Psoas muscle (tissue), 8 donors: Measurements from ENCODE around the gene TBC1D1. TPM values are rescaled to one million over a fixed set of nuclear protein-coding genes. Genes with fewer than 3 reads are reported as not detected.
A peak's percentile ranks its signal among the peaks of the same experiment; 100 is the strongest.

Source experiments
- ATAC-seq, 4 donors: fragments of 200-7000 bp; cut with Tn5 transposase; one replicate each; pipeline ENCODE4 v1.9.1; 2020; ENCODE audit warnings: moderate library complexity in 3 of 4, mild to moderate bottlenecking in 2 of 4
- DNase-seq, 2 donors: peaks; one replicate each; pipeline ENCODE4 v3.0.0-alpha.2; 2020
- H3K27ac ChIP-seq: fragments of 200-600 bp; one replicate; pipeline ENCODE4 v1.8.0; 2022
- H3K27me3 ChIP-seq, 3 donors: fragments of 200-600 bp in 1 of 3; one replicate each; pipeline versions ENCODE4 v1.6.1 to v1.8.0; 2013 to 2022; ENCODE audit warnings: low read length in 2 of 3, mild to moderate bottlenecking in 2 of 3, moderate library complexity in 1 of 3; ENCODE audit not compliant: insufficient read depth in 3 of 3
- H3K36me3 ChIP-seq, 2 donors: fragments of 200-600 bp in 1 of 2; one replicate each; pipeline versions ENCODE4 v1.6.1 to v1.8.0; 2013 to 2022; ENCODE audit warnings: low read depth in 1 of 2, mild to moderate bottlenecking in 1 of 2, moderate library complexity in 1 of 2; ENCODE audit not compliant: insufficient read depth in 1 of 2
- H3K4me1 ChIP-seq: fragments of 200-600 bp; one replicate; pipeline ENCODE4 v1.8.0; 2022
- H3K4me3 ChIP-seq: fragments of 200-600 bp; one replicate; pipeline ENCODE4 v1.8.0; 2022; ENCODE audit warnings: mild to moderate bottlenecking
- H3K9me3 ChIP-seq: fragments of 200-600 bp; one replicate; pipeline ENCODE4 v1.8.0; 2022
- WGBS, 3 donors: extraction: QIAGEN DNeasy Blood & Tissue Kit; methylation state at CpG; one replicate each; pipeline versions ENCODE4 v1.1.6 to v1.1.7; 2013; 5-methylcytosine and 5-hydroxymethylcytosine counted together
- intact Hi-C, 2 donors: fragments of 100-400 bp; cut with DNase I; formaldehyde crosslinking; loops; one replicate each; pipeline versions ENCODE4 v1.11.0 to v1.14.2; 2022
- polyA plus RNA-seq, 3 donors: library from polyadenylated mRNA; stranded (reverse); fragments of 200-250 nt; gene quantifications; one replicate each; pipeline ENCODE4 v1.2.3, GENCODE V29; 2013
- total RNA-seq, 4 donors: library from RNA; stranded (reverse); fragmentation: NEBNext Ultra II Directional in 2 of 4; extraction: Animal tissue kit (Norgen Biotek cat#: 25700) in 2 of 4; gene quantifications; one replicate each; pipeline versions ENCODE4 v1.2.1 to v1.2.4, GENCODE V29; 2021 to 2023
- TF ChIP-seq, protein P1 (sequence below): fragments of 200-600 bp; IDR thresholded peaks from one replicate; pipeline ENCODE4 v1.8.0; 2022; ENCODE audit warnings: antibody characterized with exemption
- donor health status: healthy with polysubstance abuse.
- donor health status: DM: no; HTN: no; CAD: no; lungs with moderate emphysema.
- donor health status: Bipolar disorder and iron deficiency.
- donor health status: healthy.
- donor health status: DM: yes; HTN: yes; CAD: no.
- donor health status: DM: no; HTN: no; CAD: no.
- donor health status: DM: no; HTN: no; CAD: no.
- donor health status: DM: yes; HTN: yes; CAD: no.

TBC1D1 gene
- total and polyA plus RNA-seq, 7 donors, result 18.1 to 130 (median 42.5) TPM

- no peaks in the 10 kb centered on the region for H3K36me3 ChIP-seq
- peak overlapping the region; percentile 43 for H3K27ac ChIP-seq
- intact Hi-C loops, result no loop called here
- peaks cover 6% of the 10 kb centered on the region for H3K4me1 ChIP-seq
- no peaks in the 10 kb centered on the region for H3K9me3 ChIP-seq
- no peak for ATAC-seq
- TF ChIP-seq, protein P1, sequence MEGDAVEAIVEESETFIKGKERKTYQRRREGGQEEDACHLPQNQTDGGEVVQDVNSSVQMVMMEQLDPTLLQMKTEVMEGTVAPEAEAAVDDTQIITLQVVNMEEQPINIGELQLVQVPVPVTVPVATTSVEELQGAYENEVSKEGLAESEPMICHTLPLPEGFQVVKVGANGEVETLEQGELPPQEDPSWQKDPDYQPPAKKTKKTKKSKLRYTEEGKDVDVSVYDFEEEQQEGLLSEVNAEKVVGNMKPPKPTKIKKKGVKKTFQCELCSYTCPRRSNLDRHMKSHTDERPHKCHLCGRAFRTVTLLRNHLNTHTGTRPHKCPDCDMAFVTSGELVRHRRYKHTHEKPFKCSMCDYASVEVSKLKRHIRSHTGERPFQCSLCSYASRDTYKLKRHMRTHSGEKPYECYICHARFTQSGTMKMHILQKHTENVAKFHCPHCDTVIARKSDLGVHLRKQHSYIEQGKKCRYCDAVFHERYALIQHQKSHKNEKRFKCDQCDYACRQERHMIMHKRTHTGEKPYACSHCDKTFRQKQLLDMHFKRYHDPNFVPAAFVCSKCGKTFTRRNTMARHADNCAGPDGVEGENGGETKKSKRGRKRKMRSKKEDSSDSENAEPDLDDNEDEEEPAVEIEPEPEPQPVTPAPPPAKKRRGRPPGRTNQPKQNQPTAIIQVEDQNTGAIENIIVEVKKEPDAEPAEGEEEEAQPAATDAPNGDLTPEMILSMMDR, result no peak
- no peak overlapping the region for H3K4me3 ChIP-seq
- WGBS, 3 donors, result 78 to 84% (median 79%) methylated on average over 5 of the region's 5 CpGs
- H3K27me3 ChIP-seq, result no peaks in the 10 kb centered on the region
- no peak for DNase-seq
These were observed 99.9 kb downstream of the TBC1D1 start for GRCh38 chr4:37990731-37991245.

DNA sequence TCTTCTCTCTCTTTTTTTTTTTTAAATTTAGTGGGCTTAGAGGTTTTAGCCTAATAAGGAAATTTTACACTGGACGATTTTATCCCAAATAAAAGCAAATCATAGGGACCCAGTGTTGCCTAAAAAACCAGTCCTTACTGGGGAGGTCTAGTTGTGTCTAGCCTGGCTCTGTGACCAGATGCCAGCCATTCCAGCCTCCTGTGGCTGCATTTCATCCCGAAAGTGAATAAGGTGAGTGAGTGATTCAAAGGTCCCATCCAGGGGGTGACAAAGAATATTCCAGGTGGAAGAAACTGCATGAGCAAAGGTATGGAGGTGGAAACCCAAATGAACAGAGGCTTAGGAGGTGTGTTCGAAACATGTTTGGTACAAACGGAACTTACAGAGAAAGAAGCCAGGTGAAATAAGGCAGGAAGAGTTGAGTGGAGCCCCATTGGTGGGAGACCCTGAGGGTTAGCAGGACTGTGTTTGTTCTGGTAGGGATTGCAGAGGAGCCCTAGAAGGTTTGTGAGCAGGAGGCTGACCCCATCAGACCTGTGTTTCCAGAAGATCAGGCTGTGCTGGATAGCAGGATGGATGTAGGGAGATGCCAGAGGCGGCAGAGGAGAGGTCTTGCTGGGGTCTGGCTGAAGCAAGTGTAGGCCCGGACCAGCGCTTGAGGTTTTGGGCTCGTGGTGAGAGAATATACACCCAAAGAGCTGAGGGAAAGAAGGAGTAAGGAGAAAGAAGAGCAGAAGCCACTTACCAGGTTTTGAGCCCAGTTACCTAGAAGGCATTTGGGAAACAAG lies 100.9 kb downstream of the TBC1D1 start:
- Histone ChIP-seq H3K4me1 (peaks cover 6% of the 10 kb centered on the region), H3K27me3 (no peaks in the 10 kb centered on the region), H3K36me3 (no peaks in the 10 kb centered on the region), H3K27ac (no peak overlapping the region), H3K4me3 (no peak overlapping the region), H3K9me3 (no peaks in the 10 kb centered on the region)
- intact Hi-C loops, result no loop called here
- DNase-seq (no peak), ATAC-seq (no peak)
- WGBS, 3 donors, result 90 to 92% (median 91%) methylated on average over 8 of the region's 8 CpGs
- TF ChIP-seq, protein P1, result no peak

DNA sequence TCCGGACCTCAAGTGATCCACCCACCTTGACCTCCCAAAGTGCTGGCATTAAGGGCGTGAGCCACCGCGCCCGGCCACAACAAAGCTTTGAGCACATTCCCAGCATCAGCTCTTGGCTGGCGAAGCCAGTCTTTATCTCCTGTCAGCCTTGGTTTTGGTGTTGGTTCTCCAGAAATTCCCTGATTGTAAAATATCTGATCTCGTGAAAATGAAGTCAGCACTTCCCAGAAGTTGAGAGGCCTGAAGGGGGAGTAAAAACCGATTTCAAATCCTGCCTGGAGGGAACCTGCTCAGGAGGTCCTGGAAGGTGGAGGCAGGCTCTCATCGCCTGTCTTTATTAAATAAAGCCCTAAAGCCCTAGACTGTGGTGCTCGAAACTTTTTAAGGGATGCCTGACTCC lies 102.9 kb downstream of the TBC1D1 start:
- H3K4me3 ChIP-seq, result no peak overlapping the region
- 93 to 97% (median 93%) methylated on average over 10 of the region's 10 CpGs for WGBS, 3 donors
- DNase-seq (no peak), ATAC-seq (no peak)
- TF ChIP-seq, protein P1, result no peak
- peaks cover 6% of the 10 kb centered on the region for H3K4me1 ChIP-seq
- intact Hi-C loops, result no loop called here
- H3K27me3 ChIP-seq, result no peaks in the 10 kb centered on the region
- H3K9me3 ChIP-seq, result no peaks in the 10 kb centered on the region
- no peaks in the 10 kb centered on the region for H3K36me3 ChIP-seq
- no peak overlapping the region for H3K27ac ChIP-seq

DNA sequence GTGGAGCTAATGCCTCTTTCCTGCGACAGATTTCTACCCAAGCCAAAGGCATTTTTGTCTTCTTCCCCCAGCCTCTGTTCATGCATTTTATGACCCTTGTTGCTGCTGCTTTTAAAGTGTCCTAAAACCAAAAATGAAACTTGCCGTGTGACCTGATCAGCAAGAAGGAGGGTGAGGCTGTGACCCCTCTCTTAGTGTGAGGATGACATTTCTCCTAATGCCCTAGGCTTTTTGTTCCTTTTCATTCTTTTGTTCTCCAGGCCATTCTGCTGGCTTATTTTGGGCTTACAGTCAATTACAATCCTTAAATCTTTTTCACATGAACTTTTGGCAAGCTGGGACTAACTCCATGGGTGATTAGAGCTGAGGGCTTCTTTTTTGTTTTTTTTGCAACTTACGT lies 103.7 kb downstream of the TBC1D1 start:
- 46 to 56% (median 55%) methylated on average over 3 of the region's 3 CpGs for WGBS, 3 donors
- TF ChIP-seq, protein P1, result no peak
- intact Hi-C loops, result no loop called here
- H3K27me3 ChIP-seq, result no peaks in the 10 kb centered on the region
- no peak overlapping the region for H3K27ac ChIP-seq
- H3K4me1 ChIP-seq, result peaks cover 2% of the 10 kb centered on the region
- DNase-seq, result no peak
- no peak for ATAC-seq
- no peaks in the 10 kb centered on the region for H3K9me3 ChIP-seq
- H3K4me3 ChIP-seq, result no peak overlapping the region
- H3K36me3 ChIP-seq, result no peaks in the 10 kb centered on the region
